Hematopoietic multipotent progenitor cell treated with erythropoietin and hydrocortisone succinate and interleukin-3 and kit ligand, for 17 days (in vitro differentiated cells): ENCODE data around the gene DLX1.
"Not testable (repeated sequence)": the region's sequence is repeated elsewhere in the genome, so short reads cannot be mapped to it uniquely, and the experiment has no call there.

ENCODE experiments used
- DNase-seq: peaks from one replicate; pipeline ENCODE4 v3.0.0-alpha.2; 2015; ENCODE audit warnings: low spot score

The DLX1 gene

GRCh38 chr2:172065111-172065510, 20.2 kb upstream of the DLX1 start:
- DNase-seq = no peak

GRCh38 chr2:172066394-172066886, 18.9 kb upstream of the DLX1 start:
- no peak for DNase-seq

GRCh38 chr2:172067905-172068304, 17.4 kb upstream of the DLX1 start:
- not testable (repeated sequence) for DNase-seq

- no peak for DNase-seq
Measured at GRCh38 chr2:172070936-172071335, 14.4 kb upstream of the DLX1 start.

- DNase-seq = no peak
Measured at GRCh38 chr2:172072303-172072702, 13.0 kb upstream of the DLX1 start.

GRCh38 chr2:172072706-172073105, 12.6 kb upstream of the DLX1 start:
- no peak for DNase-seq

GRCh38 chr2:172073518-172073917, 11.8 kb upstream of the DLX1 start:
- no peak for DNase-seq

- DNase-seq = no peak
Measured at GRCh38 chr2:172074254-172074653, 11.1 kb upstream of the DLX1 start.

GRCh38 chr2:172079416-172079815, 5.9 kb upstream of the DLX1 start:
- DNase-seq = no peak

GRCh38 chr2:172079838-172080640, 5.3 kb upstream of the DLX1 start:
- DNase-seq = no peak

- DNase-seq = no peak
Measured at GRCh38 chr2:172080641-172081220, 4.6 kb upstream of the DLX1 start.

- no peak for DNase-seq
Measured at GRCh38 chr2:172081221-172082022, 3.9 kb upstream of the DLX1 start.

- no peak for DNase-seq
Measured at GRCh38 chr2:172082105-172082943, 3.0 kb upstream of the DLX1 start.

GRCh38 chr2:172082944-172083627, 2.2 kb upstream of the DLX1 start:
- DNase-seq = no peak

GRCh38 chr2:172083628-172084394, 1.5 kb upstream of the DLX1 start:
- no peak for DNase-seq

- DNase-seq = no peak
Measured at GRCh38 chr2:172084395-172084644, 987 bp upstream of the DLX1 start.

GRCh38 chr2:172084645-172085459, 455 bp upstream of the DLX1 start:
- DNase-seq = peak; percentile 56

- peak; percentile 28 for DNase-seq
Measured at GRCh38 chr2:172086241-172087206, 1.2 kb downstream of the DLX1 start.
